ENCODE data around the gene GPC4.

The GPC4 gene

GRCh38 chrX:133405498-133406185 lies 9.6 kb downstream of the GPC4 start:
- no peak for DNase-seq

- no peak for DNase-seq
These were observed 11.3 kb downstream of the GPC4 start for GRCh38 chrX:133403984-133404383.

GRCh38 chrX:133402830-133403625 lies 12.3 kb downstream of the GPC4 start:
- no peak for DNase-seq

GRCh38 chrX:133402042-133402453 lies 13.2 kb downstream of the GPC4 start:
- no peak for DNase-seq

GRCh38 chrX:133401536-133401935 lies 13.8 kb downstream of the GPC4 start:
- DNase-seq, result no peak

- DNase-seq, result no peak
These were observed 15.9 kb downstream of the GPC4 start for GRCh38 chrX:133399411-133399810.

- no peak for DNase-seq
These were observed 20.5 kb downstream of the GPC4 start for GRCh38 chrX:133394765-133395164.

- no peak for DNase-seq
These were observed 22.6 kb downstream of the GPC4 start for GRCh38 chrX:133392671-133393070.

GRCh38 chrX:133391111-133391510 lies 24.2 kb downstream of the GPC4 start:
- no peak for DNase-seq

GRCh38 chrX:133390676-133391075 lies 24.6 kb downstream of the GPC4 start:
- DNase-seq, result no peak

GRCh38 chrX:133389975-133390374 lies 25.3 kb downstream of the GPC4 start:
- DNase-seq, result no peak

GRCh38 chrX:133384454-133384853 lies 30.8 kb downstream of the GPC4 start:
- no peak for DNase-seq

- no peak for DNase-seq
These were observed 34.3 kb downstream of the GPC4 start for GRCh38 chrX:133380711-133381619.

GRCh38 chrX:133376422-133376821 lies 38.9 kb downstream of the GPC4 start:
- DNase-seq, result no peak

GRCh38 chrX:133375615-133376340 lies 39.5 kb downstream of the GPC4 start:
- DNase-seq, result no peak

GRCh38 chrX:133374874-133375387 lies 40.4 kb downstream of the GPC4 start:
- DNase-seq, result no peak

GRCh38 chrX:133373386-133374079 lies 41.8 kb downstream of the GPC4 start:
- DNase-seq, result no peak

- DNase-seq, result no peak
These were observed 44.5 kb downstream of the GPC4 start for GRCh38 chrX:133370696-133371275.

- no peak for DNase-seq
These were observed 46.2 kb downstream of the GPC4 start for GRCh38 chrX:133369065-133369464.

- no peak for DNase-seq
These were observed 48.6 kb downstream of the GPC4 start for GRCh38 chrX:133366735-133367134.

- no peak for DNase-seq
These were observed 49.2 kb downstream of the GPC4 start for GRCh38 chrX:133365871-133366611.

Measured in islet precursor cell (in vitro differentiated cells).